MM.1S (cell line): ENCODE measurements around the gene FEN1.

ENCODE experiments used
- CTCF ChIP-seq: fragments of 300-600 bp; sonication (generic); IDR thresholded peaks from 2 replicates; pipeline ENCODE4 v1.5.1; 2016; ENCODE audit warnings: antibody characterized with exemption, low read length, mixed read lengths
- EZH2 ChIP-seq: fragments of 300-600 bp; sonication (generic); optimal IDR thresholded peaks from 2 replicates; pipeline ENCODE3; 2017; ENCODE audit warnings: low read depth, mild to moderate bottlenecking, antibody characterized with exemption, low read length, mixed read lengths
- EZH2phosphoT487 ChIP-seq: fragments of 300-600 bp; sonication (generic); IDR thresholded peaks from 2 replicates; pipeline ENCODE4 v1.6.1; 2018; ENCODE audit warnings: antibody characterized with exemption, low read length

GRCh38 chr11:61838921-61839320 is 46.2 kb downstream of the FEN1 start:
- TF ChIP-seq CTCF (no peak), EZH2phosphoT487 (no peak), EZH2 (no peak)
